COLO668 (cell line): Measurements from ENCODE around the gene PHKB.
"Not testable (repeated sequence)": the region's sequence is repeated elsewhere in the genome, so short reads cannot be mapped to it uniquely, and the experiment has no call there.

Experiments used
- DNase-seq: peaks from one replicate; lab custom pipeline; 2025; ENCODE audit not compliant: unreplicated experiment; lab: John Stamatoyannopoulos, UW

PHKB gene

GRCh38 chr16:47460711-47461597 is at the start of gene PHKB, which contains the start of gene ITFG1:
PHKB (plus strand) TSS chr16:47461331; CDS start chr16:47461351, 20 bp downstream.
ITFG1 (minus strand) TSS chr16:47461063; CDS start chr16:47461045, 18 bp downstream.
- DNase-seq, result peak; percentile 94

GRCh38 chr16:47413041-47413440 is 48.1 kb upstream of the PHKB start:
- DNase-seq, result no peak

- no peak for DNase-seq
These were observed 44.3 kb upstream of the PHKB start for GRCh38 chr16:47416869-47417268.

- DNase-seq, result no peak
These were observed 36.3 kb upstream of the PHKB start for GRCh38 chr16:47424846-47425245.

GRCh38 chr16:47426806-47427205 is 34.3 kb upstream of the PHKB start:
- DNase-seq, result no peak

- no peak for DNase-seq
These were observed 29.2 kb upstream of the PHKB start for GRCh38 chr16:47431960-47432359.

GRCh38 chr16:47434274-47434673 is 26.9 kb upstream of the PHKB start:
- DNase-seq, result not testable (repeated sequence)

GRCh38 chr16:47440066-47440465 is 21.1 kb upstream of the PHKB start:
- not testable (repeated sequence) for DNase-seq

GRCh38 chr16:47442884-47443283 is 18.2 kb upstream of the PHKB start:
- not testable (repeated sequence) for DNase-seq

- no peak for DNase-seq
These were observed 14.7 kb upstream of the PHKB start for GRCh38 chr16:47446431-47446830.

GRCh38 chr16:47448830-47449575 is 12.1 kb upstream of the PHKB start:
- DNase-seq, result no peak

- DNase-seq, result no peak
These were observed 11.3 kb upstream of the PHKB start for GRCh38 chr16:47449788-47450187.

- DNase-seq, result no peak
These were observed 2.8 kb upstream of the PHKB start for GRCh38 chr16:47458331-47458730.

GRCh38 chr16:47459603-47460002 is 1.5 kb upstream of the PHKB start:
- no peak for DNase-seq

GRCh38 chr16:47460359-47460710 is 796 bp upstream of the PHKB start:
- DNase-seq, result no peak

- no peak for DNase-seq
These were observed 601 bp downstream of the PHKB start for GRCh38 chr16:47461598-47462266.

- no peak for DNase-seq
These were observed 2.9 kb downstream of the PHKB start for GRCh38 chr16:47463771-47464624.

- no peak for DNase-seq
These were observed 4.9 kb downstream of the PHKB start for GRCh38 chr16:47465919-47466630.

- no peak for DNase-seq
These were observed 6.4 kb downstream of the PHKB start for GRCh38 chr16:47467501-47467900.
